Mucosa of descending colon (tissue), 3 donors: Measurements from ENCODE around the gene TBC1D13. TPM values are rescaled to one million over a fixed set of nuclear protein-coding genes. Genes with fewer than 3 reads are reported as not detected.
A peak's percentile ranks its signal among the peaks of the same experiment; 100 is the strongest.

Source experiments
- ATAC-seq: fragments of 200-7000 bp; cut with Tn5 transposase; one replicate; pipeline ENCODE4 v1.9.1; 2020; ENCODE audit warnings: mild to moderate bottlenecking, moderate library complexity
- DNase-seq, 3 donors: peaks; one replicate each; pipeline ENCODE4 v3.0.0-alpha.2; 2020
- H3K36me3 ChIP-seq: fragments of 200-600 bp; one replicate; pipeline ENCODE4 v1.8.0; 2021; ENCODE audit warnings: low read depth, mild to moderate bottlenecking
- H3K4me1 ChIP-seq: fragments of 200-600 bp; one replicate; pipeline ENCODE4 v1.8.0; 2021; ENCODE audit warnings: low read depth, mild to moderate bottlenecking
- H3K4me3 ChIP-seq: fragments of 200-600 bp; one replicate; pipeline ENCODE4 v1.8.0; 2021; ENCODE audit warnings: mild to moderate bottlenecking
- H3K9me3 ChIP-seq: fragments of 200-600 bp; one replicate; pipeline ENCODE4 v1.8.0; 2021; ENCODE audit warnings: mild to moderate bottlenecking
- CTCF ChIP-seq: fragments of 200-600 bp; IDR thresholded peaks from one replicate; pipeline ENCODE4 v1.8.0; 2022; ENCODE audit warnings: antibody characterized with exemption, mild to moderate bottlenecking
- intact Hi-C, 2 donors: fragments of 100-400 bp; cut with DNase I in 1 of 2; cut with micrococcal nuclease in 1 of 2; formaldehyde crosslinking; loops; one replicate each; pipeline versions ENCODE4 v1.11.0 to v1.11.1; 2022; cut with DNase I, micrococcal nuclease
- long read RNA-seq, 2 donors: library from polyadenylated mRNA; unstranded; transcript quantifications; one replicate each; pipeline ENCODE4 v2.0.0, GENCODE V29; 2019 to 2021
- total RNA-seq, 3 donors: library from RNA; stranded (reverse); fragmentation: NEBNext Ultra II Directional in 2 of 3; extraction: Animal tissue kit (Norgen Biotek cat#: 25700) in 2 of 3; gene quantifications; one replicate each; pipeline versions ENCODE4 v1.2.1 to v1.2.4, GENCODE V29; 2021 to 2023
- donor health status: DM: no; HTN: no; CAD: no; lungs with moderate emphysema.
- donor health status: DM: no; HTN: no; CAD: no.
- donor health status: DM: no; HTN: yes; CAD: no.

TBC1D13 gene
- total RNA-seq: 10 to 100 TPM; 20.6 to 30.6 (median 25.9) TPM
- long read RNA-seq, donor 1, transcript TBC1D13-202 (12 exons, 3,906 nt): major isoform, 20 of 43 reads
- long read RNA-seq, donor 1, partial matches to known transcripts: 19 of 43 reads
- long read RNA-seq, donor 1, other reads (novel, unspliced or antisense): 4 of 43 reads
- long read RNA-seq, donor 2, partial matches to known transcripts: 0 of 4 reads
- long read RNA-seq, donor 2, other reads (novel, unspliced or antisense): 2 of 4 reads

GRCh38 chr9:128786681-128787601 is at the start of gene TBC1D13:
Gene TBC1D13, plus strand, starts transcription at chr9:128787253. Its CDS starts 101 bp downstream, at chr9:128787354.
- intact Hi-C loops: no loop called here
- Histone ChIP-seq H3K36me3 (no peaks in the 10 kb centered on the region), H3K4me3 (peak within 1 kb of the TSS; percentile 99), H3K4me1 (peaks cover 10% of the 10 kb centered on the region), H3K9me3 (no peaks in the 10 kb centered on the region)
- no peak for TF ChIP-seq CTCF
- ATAC-seq: peak; percentile 100
- DNase-seq: peak; percentile 91 to 94 (median 92)

GRCh38 chr9:128742401-128742800 is 44.7 kb upstream of the TBC1D13 start:
- H3K36me3 ChIP-seq: no peaks in the 10 kb centered on the region
- intact Hi-C loops: no loop called here
- H3K4me3 ChIP-seq: no peak overlapping the region
- H3K4me1 ChIP-seq: no peaks in the 10 kb centered on the region
- ATAC-seq (no peak), DNase-seq (no peak)
- no peaks in the 10 kb centered on the region for H3K9me3 ChIP-seq
- no peak for TF ChIP-seq CTCF

GRCh38 chr9:128743421-128743820 is 43.6 kb upstream of the TBC1D13 start:
- intact Hi-C loops: no loop called here
- Histone ChIP-seq H3K4me1 (no peaks in the 10 kb centered on the region), H3K4me3 (no peak overlapping the region), H3K36me3 (no peaks in the 10 kb centered on the region), H3K9me3 (no peaks in the 10 kb centered on the region)
- no peak for TF ChIP-seq CTCF
- no peak for ATAC-seq
- no peak for DNase-seq

- Histone ChIP-seq H3K4me3 (no peak overlapping the region), H3K4me1 (no peaks in the 10 kb centered on the region), H3K9me3 (no peaks in the 10 kb centered on the region), H3K36me3 (no peaks in the 10 kb centered on the region)
- no peak for DNase-seq
- intact Hi-C loops: no loop called here
- no peak for TF ChIP-seq CTCF
- no peak for ATAC-seq
These were observed 39.8 kb upstream of the TBC1D13 start for GRCh38 chr9:128747241-128747640.

- no peak for TF ChIP-seq CTCF
- H3K4me3 ChIP-seq: no peak overlapping the region
- no peak for DNase-seq
- no peaks in the 10 kb centered on the region for H3K4me1 ChIP-seq
- ATAC-seq: no peak
- no peaks in the 10 kb centered on the region for H3K9me3 ChIP-seq
- intact Hi-C loops: no loop called here
- peaks cover 4% of the 10 kb centered on the region for H3K36me3 ChIP-seq
These were observed 36.0 kb upstream of the TBC1D13 start for GRCh38 chr9:128750926-128751595.
